NCI-H146 treated with DMSO at 0.1 percent for 48 hours (cell line): Measurements from ENCODE around the gene JAM2.
"Not testable (repeated sequence)": the region's sequence is repeated elsewhere in the genome, so short reads cannot be mapped to it uniquely, and the experiment has no call there.

Experiments used
- DNase-seq: peaks from one replicate; lab custom pipeline; 2025; ENCODE audit not compliant: unreplicated experiment; lab: John Stamatoyannopoulos, UW

JAM2 gene

DNA sequence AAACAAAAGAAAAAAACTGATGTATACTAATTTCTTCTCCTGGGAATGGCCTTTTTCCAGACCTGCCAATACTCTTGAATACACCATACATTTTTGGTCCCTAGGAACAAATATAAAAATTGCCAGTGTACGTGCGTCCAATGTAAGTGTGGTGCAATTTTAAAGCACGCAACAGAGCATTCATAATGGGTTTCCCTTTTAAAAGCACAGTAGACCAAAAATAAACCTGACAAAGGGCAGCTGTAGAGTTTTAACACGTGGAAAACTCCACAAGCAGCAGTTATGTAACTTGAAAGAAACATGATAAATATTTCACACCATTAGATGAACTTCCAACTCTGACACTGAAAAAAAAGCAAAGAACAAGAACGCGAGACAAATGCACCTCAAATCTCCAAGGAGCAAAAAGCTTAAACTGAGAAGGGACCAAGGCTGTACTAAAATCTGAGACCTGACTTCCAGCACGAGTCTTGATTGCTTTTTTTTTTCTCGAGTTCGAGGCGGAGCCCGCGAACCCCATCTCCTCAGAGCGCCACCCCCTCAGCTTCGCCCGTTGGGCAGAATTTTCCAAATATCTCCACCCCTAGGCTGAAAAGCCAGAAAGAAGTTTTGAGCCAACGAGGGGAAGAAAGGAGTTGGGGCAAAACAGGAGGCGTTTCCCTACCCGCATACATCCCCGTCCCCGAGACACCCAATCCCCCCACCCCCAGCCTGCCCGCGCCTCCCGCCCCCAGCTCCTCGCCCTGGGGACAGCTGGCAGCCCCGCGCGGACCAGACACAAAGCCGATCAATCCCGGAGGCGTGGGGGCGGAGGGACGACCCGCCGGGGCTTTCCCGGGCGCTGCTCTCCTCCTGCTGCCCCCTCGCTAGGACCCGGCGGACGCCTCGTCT is at the start of gene JAM2:
Gene JAM2 (plus strand): TSS at position 599 of the 891 bp plus-strand sequence. CDS start 564 bp downstream, outside the sequence.
- DNase-seq, result peak; percentile 21

DNA sequence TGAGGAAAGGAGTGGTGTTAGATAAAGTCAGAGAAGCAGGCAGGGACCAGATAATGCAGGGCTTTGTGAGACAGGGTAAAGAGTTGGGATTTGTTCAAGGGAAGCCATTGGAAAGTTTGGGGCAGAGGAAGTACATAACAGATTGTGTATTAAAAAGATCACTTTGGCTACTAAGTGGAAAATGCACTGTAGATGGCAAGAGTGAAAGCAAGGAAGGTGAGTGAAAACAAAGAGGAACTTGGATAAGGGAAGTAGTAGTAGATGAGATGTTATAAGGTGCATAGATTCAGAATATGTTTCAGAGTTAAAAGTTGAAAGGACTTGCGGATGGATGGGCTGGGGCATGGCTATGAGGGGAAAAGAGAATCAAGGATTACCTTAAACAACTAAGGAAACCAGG is 49.2 kb upstream of the JAM2 start:
- DNase-seq, result no peak

- peak; percentile 53 for DNase-seq
Observed at GRCh38 chr21:25607151-25608043, 31.7 kb upstream of the JAM2 start, which contains the start of gene MRPL39. MRPL39 (minus strand) TSS chr21:25607481; CDS start chr21:25607475, 6 bp downstream.

DNA sequence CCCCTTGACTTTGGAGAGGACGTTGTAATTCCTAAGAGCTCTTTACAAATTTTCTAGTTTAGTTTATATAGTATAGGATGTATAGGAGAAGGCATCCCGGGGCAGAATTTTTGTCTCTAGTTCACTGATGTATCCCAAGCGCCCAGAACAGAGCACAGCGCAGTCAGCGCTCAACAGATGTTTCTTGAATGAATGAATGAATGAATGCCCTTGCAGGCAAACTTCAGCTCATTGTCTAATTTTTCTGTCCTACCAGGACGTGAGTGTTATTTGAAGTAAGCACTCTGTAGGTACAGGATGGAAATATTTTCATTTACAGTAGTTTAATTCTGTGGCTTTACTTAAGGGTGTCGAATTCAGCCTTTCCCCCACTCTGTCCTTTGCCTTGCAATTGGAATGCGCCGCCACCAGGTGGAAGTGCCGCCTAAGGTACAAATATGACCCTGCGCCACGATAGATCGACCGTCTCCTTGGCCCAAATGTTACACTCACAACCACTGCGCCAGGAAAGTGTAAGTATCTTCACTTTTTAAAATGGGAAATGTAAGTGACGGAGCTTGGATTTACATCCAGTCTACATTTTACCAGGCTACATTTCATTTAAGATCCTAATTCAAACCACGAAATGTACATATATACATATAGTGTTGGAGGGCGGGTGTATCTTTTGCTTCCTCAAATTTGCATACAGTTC is 30.9 kb upstream of the JAM2 start:
- peak; percentile 39 for DNase-seq

GRCh38 chr21:25614441-25614840 is 24.6 kb upstream of the JAM2 start:
- no peak for DNase-seq

DNA sequence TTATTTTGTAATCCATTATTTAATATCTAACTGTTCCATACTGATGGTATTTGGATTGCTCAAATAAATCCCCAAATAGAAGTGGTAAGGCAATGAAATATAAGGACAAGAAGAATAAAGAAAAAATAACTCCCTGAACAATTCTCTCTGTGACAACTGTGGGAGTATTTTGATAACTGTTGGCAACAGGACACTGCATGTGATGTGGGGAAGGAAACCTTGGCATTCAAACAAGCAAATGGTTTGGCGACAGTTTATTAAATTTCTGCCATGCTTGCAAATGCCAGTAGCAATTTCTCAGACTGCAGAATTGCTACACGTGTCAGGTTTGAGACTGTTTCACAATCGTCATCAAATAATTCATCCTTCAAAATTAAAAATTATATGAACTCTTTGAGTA is 23.2 kb upstream of the JAM2 start:
- no peak for DNase-seq

DNA sequence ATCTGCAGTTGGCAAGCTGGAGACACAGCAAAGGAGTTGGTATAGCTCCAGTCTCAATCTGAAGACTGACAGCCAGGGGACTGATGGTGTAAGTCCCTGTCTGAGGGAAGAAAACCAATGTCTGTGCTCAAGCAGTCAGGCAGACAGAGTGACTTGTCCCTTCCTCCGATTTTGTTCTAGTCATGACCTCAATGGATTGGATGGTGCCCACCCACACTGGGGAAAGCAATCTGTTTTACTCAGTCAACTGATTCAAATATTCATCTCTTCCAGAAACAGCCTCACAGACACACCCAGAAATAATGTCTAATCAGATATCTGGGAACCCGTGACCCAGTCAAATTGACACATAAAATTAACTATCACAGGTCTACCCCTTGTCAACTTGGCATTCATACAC is 19.9 kb upstream of the JAM2 start:
- DNase-seq, result no peak

GRCh38 chr21:25624511-25624910 is 14.5 kb upstream of the JAM2 start:
- no peak for DNase-seq

DNA sequence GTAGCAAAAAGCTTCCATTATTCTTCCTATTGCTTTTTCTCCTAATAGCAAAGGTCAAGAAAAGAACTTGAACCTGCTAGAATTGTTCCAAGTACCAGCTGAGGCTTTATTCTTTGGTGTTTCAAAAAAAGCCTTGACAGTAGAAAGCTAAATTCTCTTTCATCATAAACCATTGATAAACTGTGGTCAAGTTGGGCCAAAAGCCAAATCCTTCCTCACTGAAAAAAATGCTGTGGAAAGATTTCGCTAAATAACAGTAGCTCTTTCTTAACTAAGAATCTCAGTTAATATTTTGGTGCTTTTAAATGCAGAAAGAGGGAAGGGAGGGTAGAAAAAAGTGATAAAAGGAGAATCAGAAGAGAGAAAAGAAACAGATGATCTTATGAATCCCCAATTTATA is 14.0 kb upstream of the JAM2 start:
- DNase-seq, result no peak

- DNase-seq, result not testable (repeated sequence)
Observed at GRCh38 chr21:25625776-25626555, 13.1 kb upstream of the JAM2 start.

DNA sequence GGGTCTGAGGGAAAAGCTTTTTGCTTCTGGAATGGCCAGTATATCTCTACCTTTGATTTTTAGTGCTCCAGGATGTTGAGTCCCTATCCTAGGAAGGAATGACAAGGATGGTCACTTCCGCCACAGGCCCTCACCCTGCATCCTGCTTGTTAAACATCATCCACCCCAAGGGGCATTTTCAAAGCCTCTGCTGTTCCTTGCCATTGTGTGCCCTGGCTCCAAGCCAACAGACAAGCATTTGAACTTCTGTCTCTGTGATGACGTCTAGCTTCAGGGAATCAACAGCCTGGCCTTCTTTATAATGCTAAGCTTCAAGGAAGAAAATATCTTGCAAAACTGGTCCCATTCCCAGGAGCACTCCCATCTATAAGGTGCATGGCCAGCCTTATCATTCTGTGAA is 12.3 kb upstream of the JAM2 start:
- DNase-seq, result no peak

DNA sequence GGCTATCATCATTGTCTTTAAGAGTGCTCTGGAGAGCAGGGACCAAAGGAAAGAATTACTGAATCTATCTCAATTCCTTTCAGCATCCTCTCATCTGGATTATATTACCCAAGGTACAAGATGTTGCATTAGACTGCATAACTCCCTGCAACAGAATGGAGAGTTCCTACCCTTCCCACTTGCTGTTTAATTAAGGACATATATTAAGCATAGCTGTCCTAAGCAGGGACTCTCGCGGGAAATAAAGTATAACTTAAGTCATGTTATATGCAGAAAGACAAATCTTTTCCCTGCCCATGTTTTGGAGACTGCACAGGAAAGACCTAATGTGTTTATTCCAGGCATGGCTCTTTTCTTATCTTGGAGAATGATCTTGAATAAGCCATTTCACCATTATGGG is 6.8 kb upstream of the JAM2 start:
- no peak for DNase-seq

DNA sequence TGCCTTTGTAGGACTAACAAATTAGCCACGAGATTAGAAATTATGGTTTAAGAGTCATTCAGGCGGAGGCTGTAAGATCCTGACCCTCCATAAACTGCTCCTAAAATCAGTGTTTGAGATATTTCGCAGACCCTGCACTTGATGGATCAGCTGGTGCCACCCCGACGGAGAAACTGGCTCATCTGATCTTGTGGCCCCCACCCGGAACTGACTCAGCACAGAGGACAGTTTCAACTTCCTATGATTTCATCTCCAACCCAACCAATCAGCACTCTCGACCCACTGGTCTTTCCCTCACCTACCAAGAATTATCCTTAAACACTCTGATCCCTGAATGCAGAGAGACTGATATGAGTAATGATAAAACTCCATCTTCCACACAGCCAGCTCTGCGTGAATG is 3.7 kb upstream of the JAM2 start:
- no peak for DNase-seq

DNA sequence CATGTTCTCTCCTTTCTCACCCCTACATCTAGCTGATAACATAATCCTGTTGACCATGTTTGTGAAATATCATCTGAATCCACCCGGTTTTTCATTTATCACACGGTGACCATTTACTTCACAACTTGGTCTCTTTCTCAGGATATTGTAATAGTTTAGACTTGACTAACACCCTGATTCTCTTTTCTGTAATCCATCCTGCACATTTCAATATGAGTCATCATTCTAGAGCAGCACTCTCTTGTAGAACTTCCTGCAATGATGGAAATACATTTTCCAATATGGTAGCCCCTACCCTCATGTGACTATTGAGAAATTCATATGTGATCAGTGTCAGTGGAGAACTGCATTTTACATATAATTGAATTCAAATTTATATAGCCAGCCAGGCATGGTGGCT is 2.3 kb upstream of the JAM2 start:
- no peak for DNase-seq

- no peak for DNase-seq
Observed at GRCh38 chr21:25637851-25638659, 1.0 kb upstream of the JAM2 start.

GRCh38 chr21:25639551-25640201 is 618 bp downstream of the JAM2 start:
- DNase-seq, result peak; percentile 11

DNA sequence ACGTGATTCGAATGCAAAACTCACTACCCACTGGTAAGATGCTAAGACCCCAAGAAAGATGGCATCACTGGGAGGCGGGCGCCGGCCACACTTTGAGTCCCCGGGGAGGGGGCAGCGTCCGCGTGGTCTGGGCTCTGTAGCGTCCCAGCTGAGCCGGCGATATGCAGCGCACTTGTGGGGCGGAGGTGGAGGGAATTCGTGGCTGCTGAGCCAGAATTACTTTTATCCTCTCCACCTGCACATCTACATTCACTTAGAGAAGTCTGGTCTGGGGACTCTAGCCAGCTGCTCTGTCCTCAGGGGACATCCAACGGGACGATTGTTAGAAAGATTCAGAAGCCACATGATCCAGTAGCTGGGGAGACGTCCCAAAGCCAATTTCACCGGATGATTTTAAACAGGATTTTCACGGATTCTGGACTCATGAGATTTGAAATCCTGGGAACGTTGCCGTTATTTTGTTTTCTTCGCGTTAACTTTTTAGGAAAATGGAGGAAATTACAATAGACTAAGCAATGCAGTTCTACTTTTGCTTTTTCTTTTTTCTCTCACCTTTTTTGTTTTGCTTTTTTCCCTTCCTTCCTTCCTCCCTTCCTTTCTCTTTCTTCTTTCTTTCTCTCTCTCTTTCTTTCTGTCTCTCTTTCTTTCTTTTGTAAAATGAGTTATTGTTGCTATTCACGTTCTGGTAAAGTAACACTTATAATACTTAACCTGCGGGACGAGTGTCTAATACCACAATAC is 1.3 kb downstream of the JAM2 start:
- no peak for DNase-seq

GRCh38 chr21:25640943-25641292 is 1.9 kb downstream of the JAM2 start:
- no peak for DNase-seq

GRCh38 chr21:25643486-25643885 is 4.4 kb downstream of the JAM2 start:
- DNase-seq, result no peak
